Spleen (tissue), 11 donors: ENCODE data around the gene SPATA21. TPM values are rescaled to one million over a fixed set of nuclear protein-coding genes. Genes with fewer than 3 reads are reported as not detected.

Source experiments
- DNase-seq: peaks from one replicate; pipeline ENCODE4 v3.0.0-alpha.2; 2020
- H3K27ac ChIP-seq, 8 donors: fragments of 200-600 bp; sonication (generic) in 7 of 8; 1 replicate in 4 of 8; 2 replicates in 4 of 8; pipeline versions ENCODE4 v1.5.0 to v1.8.0; 2016 to 2021; ENCODE audit warnings: inconsistent platforms in 4 of 8, mild to moderate bottlenecking in 4 of 8, moderate library complexity in 1 of 8
- H3K27me3 ChIP-seq, 7 donors: fragments of 200-600 bp; sonication (generic) in 6 of 7; replicated peaks in 1 of 7; 1 replicate in 4 of 7; 2 replicates in 3 of 7; pipeline versions ENCODE4 v1.5.0 to v1.8.0; 2016 to 2021; ENCODE audit warnings: inconsistent platforms in 3 of 7, mild to moderate bottlenecking in 1 of 7
- H3K36me3 ChIP-seq, 6 donors: fragments of 200-600 bp; sonication (generic) in 5 of 6; 1 replicate in 4 of 6; 2 replicates in 2 of 6; pipeline versions ENCODE4 v1.5.0 to v1.8.0; 2016 to 2021; ENCODE audit warnings: inconsistent platforms in 2 of 6
- H3K4me1 ChIP-seq, 6 donors: fragments of 200-600 bp; sonication (generic) in 5 of 6; 1 replicate in 3 of 6; 2 replicates in 3 of 6; pipeline versions ENCODE4 v1.5.0 to v1.8.0; 2016 to 2021; ENCODE audit warnings: inconsistent platforms in 3 of 6
- H3K4me3 ChIP-seq, 8 donors: fragments of 200-600 bp; sonication (generic) in 7 of 8; 1 replicate in 4 of 8; 2 replicates in 4 of 8; pipeline versions ENCODE4 v1.5.0 to v1.8.0; 2016 to 2021; ENCODE audit warnings: inconsistent platforms in 4 of 8, mild to moderate bottlenecking in 4 of 8, moderate library complexity in 2 of 8
- H3K9me3 ChIP-seq, 8 donors: fragments of 200-600 bp; sonication (generic) in 7 of 8; 1 replicate in 4 of 8; 2 replicates in 4 of 8; pipeline versions ENCODE4 v1.5.0 to v1.8.0; 2016 to 2021; ENCODE audit warnings: inconsistent platforms in 4 of 8
- POLR2A ChIP-seq, 3 donors: fragments of 450-650 bp; IDR thresholded peaks; one replicate each; pipeline ENCODE4 v1.5.1; 2017; ENCODE audit warnings: antibody characterized with exemption in 3 of 3, mild to moderate bottlenecking in 1 of 3
- POLR2AphosphoS5 ChIP-seq, 3 donors: sonication (generic); formaldehyde crosslinking; IDR thresholded peaks; one replicate each; pipeline ENCODE4 v1.5.1; 2017; ENCODE audit warnings: antibody characterized with exemption in 3 of 3
- WGBS, 5 donors: extraction: QIAGEN DNeasy Blood & Tissue Kit in 3 of 5; methylation state at CpG; one replicate each; pipeline versions ENCODE4 v1.1.5 to v1.1.7; 2013 to 2018; 5-methylcytosine and 5-hydroxymethylcytosine counted together
- intact Hi-C: fragments of 100-400 bp; cut with DNase I; formaldehyde crosslinking; loops from one replicate; pipeline ENCODE4 v1.15.0; 2023; ENCODE audit warnings: low total_unique reads
- polyA plus RNA-seq, 3 donors: library from polyadenylated mRNA; stranded (reverse); fragments of 200-250 nt; gene quantifications; one replicate each; pipeline ENCODE4 v1.2.1, GENCODE V29; 2013
- total RNA-seq, 7 donors: library from RNA; depleted of rRNA in 3 of 7; stranded (reverse); fragments of >200 nt in 3 of 7; fragmentation: NEBNext Ultra II Directional in 4 of 7; extraction: Animal tissue kit (Norgen Biotek cat#: 25700) in 4 of 7; gene quantifications; one replicate each; pipeline versions ENCODE4 v1.1.0 to v1.2.1, GENCODE V29; 2016 to 2021
- TF ChIP-seq, protein P1 (sequence below), 11 experiments: fragments of 200-600 bp in 7 of 11; fragments of 450-650 bp in 4 of 11; sonication (generic) in 4 of 11; IDR thresholded peaks in 8 of 11; conservative IDR thresholded peaks in 3 of 11; 1 replicate in 7 of 11; 2 replicates in 4 of 11; pipeline versions ENCODE4 v1.4.0 to v1.8.0; 2016 to 2021; ENCODE audit warnings: antibody characterized with exemption in 11 of 11, inconsistent platforms in 4 of 11, mild to moderate bottlenecking in 1 of 11
- donor health status: healthy with polysubstance abuse.
- donor health status: DM: no; HTN: no; CAD: no; lungs with moderate emphysema.
- donor health status: DM: no; HTN: no; CAD: no.
- donor health status: Bipolar disorder and iron deficiency.
- donor health status: healthy.
- donor health status: DM: no; HTN: no; CAD: no.
- donor health status: DM: yes; HTN: yes; CAD: no.

Gene SPATA21
- total and polyA plus RNA-seq, 10 donors, result 0.13 to 0.32 (median 0.24) TPM; not detected in 6

DNA sequence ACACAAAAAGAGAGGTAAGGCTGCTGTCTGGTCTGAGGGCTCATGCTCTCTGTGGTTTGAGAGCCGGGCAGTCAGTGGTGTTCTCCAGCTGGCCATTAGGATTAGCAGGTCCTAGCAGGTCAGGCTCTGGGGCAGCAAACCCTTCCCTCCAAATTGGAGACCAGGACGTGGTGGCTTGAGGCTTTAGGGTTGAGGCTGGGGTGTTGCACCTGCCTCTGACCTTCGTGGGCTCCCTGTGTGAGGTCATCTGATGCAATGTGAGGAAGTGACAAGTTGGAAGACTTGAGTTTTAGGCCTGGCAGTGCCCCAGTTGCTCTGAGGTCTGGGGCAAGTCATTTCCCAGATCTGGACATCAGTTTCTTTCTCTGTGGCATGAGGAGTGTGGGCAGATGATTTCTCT, 45.8 kb downstream of the SPATA21 start:
- no peaks in the 10 kb centered on the region for H3K9me3 ChIP-seq
- DNase-seq, result no peak
- peak overlapping the region in 7 of 8 donors; percentile 22 to 74 (median 39) for H3K27ac ChIP-seq
- H3K27me3 ChIP-seq, result no peaks in the 10 kb centered on the region
- intact Hi-C loops, result no loop called here
- TF ChIP-seq POLR2AphosphoS5 (IDR thresholded peaks at IDR 0.05), result peak in 1 of 3 donors; percentile 17
- TF ChIP-seq POLR2A (IDR thresholded peaks at IDR 0.05), result no peak
- peaks cover 42 to 95% (median 73%) of the 10 kb centered on the region in 6 donors for H3K4me1 ChIP-seq
- H3K36me3 ChIP-seq, result peaks cover 0 to 54% (median 35%) of the 10 kb centered on the region in 6 donors
- WGBS, 5 donors, result 29 to 43% (median 33%) methylated on average over 3 of the region's 3 CpGs
- no peak overlapping the region for H3K4me3 ChIP-seq

DNA sequence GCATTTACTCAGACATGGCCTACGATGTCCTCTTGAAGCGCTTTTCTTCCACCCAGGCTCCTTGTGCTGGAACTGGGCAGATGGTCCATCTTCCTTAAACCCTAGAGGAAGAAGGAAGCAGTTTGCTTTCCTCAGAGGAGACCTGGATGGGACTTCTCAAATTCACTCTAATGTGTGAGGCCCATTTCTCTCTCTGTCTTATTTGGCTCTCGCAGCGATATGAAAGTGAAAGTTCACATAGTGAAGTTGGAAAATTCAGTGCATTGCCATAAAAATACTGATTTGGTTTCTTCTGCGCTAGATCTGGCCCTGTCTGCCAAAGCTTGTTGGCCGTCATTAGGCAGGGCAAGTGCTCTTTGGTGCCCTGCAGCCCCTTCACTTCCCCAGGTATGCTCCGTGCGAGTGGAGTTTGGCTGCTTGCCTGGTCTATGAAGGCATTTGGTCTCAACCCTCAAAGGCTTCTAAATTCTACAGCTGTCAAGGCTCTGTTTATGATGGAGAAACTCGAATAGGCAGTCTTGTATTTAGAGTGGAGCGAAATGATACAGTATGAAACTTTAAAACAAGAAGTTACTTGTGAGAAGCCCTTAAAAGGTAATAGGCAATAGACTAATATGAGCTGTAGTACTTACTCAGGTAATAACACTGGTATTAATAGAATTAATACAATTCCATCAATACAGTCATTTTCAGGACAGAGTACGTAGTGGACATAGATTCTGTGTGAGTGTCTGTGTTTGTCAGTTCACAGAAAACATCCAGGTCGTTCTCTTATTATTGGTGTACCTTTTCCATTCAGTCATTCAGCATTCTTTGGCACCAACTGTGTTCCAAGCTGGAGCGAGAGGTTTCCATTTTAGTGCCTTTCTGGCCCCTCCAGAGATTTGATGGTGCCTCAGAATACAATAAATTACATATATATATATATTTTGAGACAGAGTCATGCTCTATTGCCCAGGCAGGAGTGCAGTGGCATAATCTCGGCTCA, 49.7 kb downstream of the SPATA21 start:
- Histone ChIP-seq H3K36me3 (peaks cover 0 to 28% (median 0%) of the 10 kb centered on the region in 6 donors), H3K9me3 (no peaks in the 10 kb centered on the region), H3K27me3 (no peaks in the 10 kb centered on the region), H3K27ac (peak overlapping the region; percentile 1 to 78 (median 72)), H3K4me3 (peak overlapping the region in 5 of 8 donors; percentile 5 to 53 (median 6)), H3K4me1 (peaks cover 62 to 100% (median 87%) of the 10 kb centered on the region in 6 donors)
- intact Hi-C loops, result no loop called here
- 44 to 56% (median 51%) methylated on average over 14 of the region's 14 CpGs for WGBS, 5 donors
- no peak for DNase-seq
- TF ChIP-seq POLR2AphosphoS5 (IDR thresholded peaks at IDR 0.05), result peak in 1 of 3 donors; percentile 32
- TF ChIP-seq, protein P1, sequence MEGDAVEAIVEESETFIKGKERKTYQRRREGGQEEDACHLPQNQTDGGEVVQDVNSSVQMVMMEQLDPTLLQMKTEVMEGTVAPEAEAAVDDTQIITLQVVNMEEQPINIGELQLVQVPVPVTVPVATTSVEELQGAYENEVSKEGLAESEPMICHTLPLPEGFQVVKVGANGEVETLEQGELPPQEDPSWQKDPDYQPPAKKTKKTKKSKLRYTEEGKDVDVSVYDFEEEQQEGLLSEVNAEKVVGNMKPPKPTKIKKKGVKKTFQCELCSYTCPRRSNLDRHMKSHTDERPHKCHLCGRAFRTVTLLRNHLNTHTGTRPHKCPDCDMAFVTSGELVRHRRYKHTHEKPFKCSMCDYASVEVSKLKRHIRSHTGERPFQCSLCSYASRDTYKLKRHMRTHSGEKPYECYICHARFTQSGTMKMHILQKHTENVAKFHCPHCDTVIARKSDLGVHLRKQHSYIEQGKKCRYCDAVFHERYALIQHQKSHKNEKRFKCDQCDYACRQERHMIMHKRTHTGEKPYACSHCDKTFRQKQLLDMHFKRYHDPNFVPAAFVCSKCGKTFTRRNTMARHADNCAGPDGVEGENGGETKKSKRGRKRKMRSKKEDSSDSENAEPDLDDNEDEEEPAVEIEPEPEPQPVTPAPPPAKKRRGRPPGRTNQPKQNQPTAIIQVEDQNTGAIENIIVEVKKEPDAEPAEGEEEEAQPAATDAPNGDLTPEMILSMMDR (IDR thresholded peaks at IDR 0.05 in 8 of 11, conservative IDR thresholded peaks at IDR 0.05 in 3 of 11), result no peak

DNA sequence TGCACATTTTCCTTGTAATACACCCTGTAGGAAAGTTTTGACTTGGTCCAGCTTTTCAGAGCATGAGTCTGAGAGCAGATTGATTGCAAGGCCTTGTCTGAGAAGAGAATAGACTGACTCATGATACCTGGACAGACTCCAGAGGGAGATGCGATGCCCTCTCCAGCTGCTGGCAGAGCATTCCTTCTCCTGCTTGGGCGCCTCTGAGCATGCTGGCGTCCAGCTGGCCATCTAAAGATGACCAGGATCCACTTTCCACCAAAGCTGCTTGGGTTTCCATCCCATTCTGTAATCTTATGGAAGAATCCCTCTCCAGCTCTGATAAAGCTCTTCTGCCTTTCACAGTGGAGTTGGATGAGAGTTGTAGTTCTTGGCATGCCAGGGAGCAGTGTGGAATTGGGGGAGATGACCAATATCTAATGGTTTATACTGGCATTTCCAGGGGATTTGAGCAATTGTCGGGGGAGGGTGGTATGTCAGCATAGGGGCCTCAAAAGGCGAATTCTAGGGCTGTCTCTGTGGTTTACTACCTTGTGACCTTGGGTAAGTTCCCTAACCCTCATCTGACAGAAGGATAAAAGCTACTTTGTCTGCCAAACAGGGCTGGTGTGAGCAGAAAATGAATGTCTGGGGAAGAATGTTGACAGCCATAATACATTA, 50.6 kb downstream of the SPATA21 start:
- H3K36me3 ChIP-seq, result peaks cover 0 to 20% (median 0%) of the 10 kb centered on the region in 6 donors
- intact Hi-C loops, result no loop called here
- no peak for DNase-seq
- no peaks in the 10 kb centered on the region for H3K27me3 ChIP-seq
- H3K9me3 ChIP-seq, result no peaks in the 10 kb centered on the region
- H3K4me1 ChIP-seq, result peaks cover 53 to 100% (median 81%) of the 10 kb centered on the region in 6 donors
- H3K27ac ChIP-seq, result peak overlapping the region; percentile 1 to 78 (median 72)
- H3K4me3 ChIP-seq, result peak overlapping the region in 3 of 8 donors; percentile 6 to 53 (median 22)
- WGBS, 5 donors, result 41 to 56% (median 48%) methylated on average over 5 of the region's 5 CpGs
- TF ChIP-seq POLR2A (IDR thresholded peaks at IDR 0.05) (no peak), POLR2AphosphoS5 (IDR thresholded peaks at IDR 0.05) (no peak)
- TF ChIP-seq, protein P1 (IDR thresholded peaks at IDR 0.05 in 8 of 11, conservative IDR thresholded peaks at IDR 0.05 in 3 of 11), result no peak

DNA sequence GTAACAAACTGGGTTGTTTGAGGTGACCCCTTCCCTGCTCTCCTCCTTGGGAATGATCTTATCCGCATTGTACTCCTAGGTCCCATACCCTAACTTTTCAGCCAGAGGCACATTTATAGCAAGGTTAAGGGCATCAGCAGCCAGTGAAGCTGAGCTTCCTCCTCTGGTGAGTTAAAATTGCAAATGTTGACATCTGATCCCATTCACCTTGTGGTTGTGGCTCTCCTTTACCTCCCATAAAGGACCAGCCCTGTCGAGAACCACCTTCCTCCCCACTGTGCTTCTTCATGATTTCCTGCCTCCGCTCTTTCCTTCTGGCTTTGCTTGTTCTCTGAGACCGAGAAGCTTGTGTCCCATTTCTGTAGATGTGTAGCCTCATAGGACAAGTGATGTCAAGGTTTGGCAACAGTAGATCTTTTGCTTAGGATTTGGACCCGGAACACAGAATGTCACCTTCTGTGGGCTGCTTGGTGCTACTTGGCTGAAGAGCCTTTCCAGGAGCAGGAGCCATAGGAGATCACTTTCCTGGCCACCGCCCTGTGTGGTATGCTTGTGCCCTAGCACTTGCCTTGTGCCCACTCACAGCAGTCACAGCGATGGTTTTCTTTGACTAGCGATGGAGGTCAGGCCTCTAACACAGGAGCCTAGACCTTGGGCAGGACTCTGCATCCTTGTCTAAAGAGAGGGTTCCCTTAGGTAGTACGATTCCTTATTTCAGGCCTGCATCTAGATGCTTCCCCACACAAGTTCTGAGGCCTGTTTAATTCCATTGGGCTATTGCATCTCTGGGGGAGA, 51.4 kb downstream of the SPATA21 start:
- H3K4me1 ChIP-seq, result peaks cover 49 to 100% (median 78%) of the 10 kb centered on the region in 6 donors
- H3K27me3 ChIP-seq, result no peaks in the 10 kb centered on the region
- no peaks in the 10 kb centered on the region for H3K9me3 ChIP-seq
- H3K36me3 ChIP-seq, result peaks cover 0 to 17% (median 0%) of the 10 kb centered on the region in 6 donors
- TF ChIP-seq POLR2AphosphoS5 (IDR thresholded peaks at IDR 0.05) (no peak), POLR2A (IDR thresholded peaks at IDR 0.05) (no peak)
- TF ChIP-seq, protein P1 (IDR thresholded peaks at IDR 0.05 in 8 of 11, conservative IDR thresholded peaks at IDR 0.05 in 3 of 11), result no peak
- no peak for DNase-seq
- intact Hi-C loops, result no loop called here
- no peak overlapping the region for H3K4me3 ChIP-seq
- 86 to 93% (median 90%) methylated on average over 9 of the region's 9 CpGs for WGBS, 5 donors
- peak overlapping the region in 7 of 8 donors; percentile 63 to 78 (median 73) for H3K27ac ChIP-seq
